HCT116 (cell line): ENCODE data around the gene KRIT1. TPM values are rescaled to one million over a fixed set of nuclear protein-coding genes. Genes with fewer than 3 reads are reported as not detected.

Source experiments
- ATAC-seq: fragments of 200-7000 bp; cut with Tn5 transposase; 2 replicates; pipeline ENCODE4 v1.9.1; 2020; ENCODE audit warnings: mild to moderate bottlenecking, moderate library complexity
- BruUV-seq: library from RNA; stranded (reverse); fragments of 400-500 nt; replicated peaks from 2 replicates; lab custom pipeline; 2021; lab: Mats Ljungman, UMichigan
- CTCF ChIA-PET: fragments of 300-600 bp; sonication (Branson Sonifier 250); formaldehyde crosslinking; loops from one replicate; lab custom pipeline; 2021; ENCODE audit warnings: antibody characterized with exemption; lab: Charles Lee
- POLR2A ChIA-PET: fragments of 300-600, 350-600 bp; sonication (Branson Sonifier 250); formaldehyde crosslinking; loops from one replicate; lab custom pipeline; 2021; ENCODE audit warnings: antibody characterized with exemption; lab: Charles Lee
- RAD21 ChIA-PET, 2 experiments: fragments of 300-600 bp; sonication (Branson Sonifier 250); formaldehyde crosslinking; loops; one replicate each; lab custom pipeline; 2023; ENCODE audit warnings: low total read pairs in 2 of 2; ENCODE audit not compliant: uncharacterized antibody in 2 of 2, unreplicated experiment in 2 of 2, low non-redundant PET in 1 of 2; lab: Charles Lee
- DNase-seq: peaks from one replicate; pipeline ENCODE4 v3.0.0-alpha.2; 2010; ENCODE audit warnings: low read depth, low spot score
- H2AFZ ChIP-seq: fragments of 200-600 bp; shearing (Covaris generic), sonication (generic); 2 replicates; pipeline ENCODE4 v1.6.1; 2017; ENCODE audit warnings: low read depth, mixed run types, mixed read lengths, antibody characterized with exemption, low read length; ENCODE audit not compliant: poor library complexity, severe bottlenecking
- H3K27ac ChIP-seq: 2 replicates; pipeline ENCODE4 v1.5.1; 2012; ENCODE audit warnings: low read depth, low read length
- H3K27me3 ChIP-seq: fragments of 200-600 bp; sonication (generic); 2 replicates; pipeline ENCODE4 v1.6.1; 2016; ENCODE audit warnings: mixed run types, low read length, mixed read lengths; ENCODE audit not compliant: insufficient read depth
- H3K36me3 ChIP-seq, 2 experiments: fragments of 200-500 bp in 1 of 2; fragments of 200-600 bp in 1 of 2; sonication (Bioruptor generic) in 1 of 2; sonication (generic) in 1 of 2; 2 replicates each; pipeline versions ENCODE4 v1.5.1 to v1.6.1; 2014 to 2016; ENCODE audit warnings: low read length in 2 of 2, inconsistent platforms in 1 of 2, mixed read lengths in 1 of 2, mixed run types in 1 of 2; ENCODE audit not compliant: insufficient read depth in 2 of 2, control insufficient read depth in 1 of 2
- H3K4me1 ChIP-seq, 2 experiments: fragments of 200-600 bp in 1 of 2; sonication (generic) in 1 of 2; 2 replicates each; pipeline versions ENCODE4 v1.5.1 to v1.6.1; 2012 to 2017; ENCODE audit warnings: low read length in 2 of 2, inconsistent platforms in 1 of 2, mild to moderate bottlenecking in 1 of 2, mixed read lengths in 1 of 2, mixed run types in 1 of 2, moderate library complexity in 1 of 2; ENCODE audit not compliant: insufficient read depth in 2 of 2, control insufficient read depth in 1 of 2
- H3K4me2 ChIP-seq: fragments of 200-600 bp; sonication (generic); 2 replicates; pipeline ENCODE4 v1.6.1; 2017; ENCODE audit warnings: mixed run types, low read length, mixed read lengths
- H3K4me3 ChIP-seq, 2 experiments: fragments of 200-600 bp in 1 of 2; sonication (generic) in 1 of 2; replicated peaks in 1 of 2; 2 replicates each; pipeline ENCODE4 v1.5.1; 2011 to 2016; ENCODE audit warnings: low read length in 2 of 2, control low read depth in 1 of 2, low read depth in 1 of 2, mild to moderate bottlenecking in 1 of 2, mixed read lengths in 1 of 2, mixed run types in 1 of 2
- H3K79me2 ChIP-seq: fragments of 200-600 bp; sonication (generic); 2 replicates; pipeline ENCODE4 v1.6.1; 2017; ENCODE audit warnings: mild to moderate bottlenecking, mixed run types, low read length, moderate library complexity, mixed read lengths; ENCODE audit not compliant: insufficient read depth
- H3K9ac ChIP-seq: fragments of 200-600 bp; sonication (generic); 2 replicates; pipeline ENCODE4 v1.6.1; 2016; ENCODE audit warnings: low read length, mixed read lengths
- H3K9me2 ChIP-seq: fragments of 200-600 bp; sonication (generic), shearing (Covaris generic); 2 replicates; pipeline ENCODE4 v1.6.1; 2017; ENCODE audit warnings: mixed run types, mild to moderate bottlenecking, moderate library complexity; ENCODE audit not compliant: insufficient read depth
- H3K9me3 ChIP-seq, 2 experiments: fragments of 200-500 bp in 1 of 2; fragments of 200-600 bp in 1 of 2; sonication (Bioruptor generic) in 1 of 2; sonication (generic) in 1 of 2; 2 replicates each; pipeline ENCODE4 v1.6.1; 2014 to 2017; ENCODE audit warnings: low read length in 2 of 2, mixed read lengths in 2 of 2, inconsistent platforms in 1 of 2, low read depth in 1 of 2, mild to moderate bottlenecking in 1 of 2, mixed run types in 1 of 2, moderate library complexity in 1 of 2; ENCODE audit not compliant: control insufficient read depth in 1 of 2, insufficient read depth in 1 of 2
- H4K20me1 ChIP-seq: fragments of 200-600 bp; sonication (generic), shearing (Covaris generic); 2 replicates; pipeline ENCODE4 v1.6.1; 2017; ENCODE audit warnings: mixed run types, mild to moderate bottlenecking, moderate library complexity; ENCODE audit not compliant: insufficient read depth
- CBX3 ChIP-seq: IDR thresholded peaks from 2 replicates; pipeline ENCODE4 v1.6.1; 2012; ENCODE audit warnings: low read depth
- CEBPB ChIP-seq: IDR thresholded peaks from 2 replicates; pipeline ENCODE4 v1.6.1; 2012; ENCODE audit warnings: low read depth
- EGR1 ChIP-seq: IDR thresholded peaks from 2 replicates; pipeline ENCODE4 v1.6.1; 2012; ENCODE audit warnings: low read depth
- ELF1 ChIP-seq: IDR thresholded peaks from 2 replicates; pipeline ENCODE4 v1.6.1; 2012; ENCODE audit warnings: low read depth, borderline replicate concordance
- EZH2phosphoT487 ChIP-seq: fragments of 200-600 bp; IDR thresholded peaks from 2 replicates; pipeline ENCODE4 v1.6.1; 2018; ENCODE audit warnings: antibody characterized with exemption, borderline replicate concordance
- FOSL1 ChIP-seq: IDR thresholded peaks from 2 replicates; pipeline ENCODE4 v1.6.1; 2012; ENCODE audit warnings: low read depth
- JUND ChIP-seq: IDR thresholded peaks from 2 replicates; pipeline ENCODE4 v1.6.1; 2012
- POLR2A ChIP-seq: IDR thresholded peaks from 2 replicates; pipeline ENCODE4 v1.7.0; 2011; ENCODE audit warnings: borderline replicate concordance; ENCODE audit not compliant: insufficient read depth, insufficient read length; ENCODE audit errors: extremely low read depth
- POLR2AphosphoS5 ChIP-seq: IDR thresholded peaks from 2 replicates; pipeline ENCODE4 v1.6.1; 2011; ENCODE audit warnings: mild to moderate bottlenecking, low read depth, low read length, moderate library complexity
- RAD21 ChIP-seq: IDR thresholded peaks from 2 replicates; pipeline ENCODE4 v1.6.1; 2012; ENCODE audit warnings: low read depth, mild to moderate bottlenecking
- SRF ChIP-seq: IDR thresholded peaks from 2 replicates; pipeline ENCODE4 v1.6.1; 2012; ENCODE audit warnings: low read depth
- YY1 ChIP-seq: IDR thresholded peaks from 2 replicates; pipeline ENCODE4 v1.6.1; 2011; ENCODE audit warnings: low read length, low read depth, moderate library complexity, mild to moderate bottlenecking; ENCODE audit not compliant: insufficient replicate concordance; ENCODE audit errors: extremely low read depth
- ZFX ChIP-seq: fragments of 450-650 bp; IDR thresholded peaks from 2 replicates; pipeline ENCODE4 v1.6.1; 2017
- intact Hi-C: fragments of 100-400 bp; cut with micrococcal nuclease; formaldehyde crosslinking; loops from 2 replicates; pipeline ENCODE4 v1.10.0; 2022
- total RNA-seq: library from RNA; stranded (reverse); gene quantifications from one replicate; pipeline ENCODE4 v1.2.1, GENCODE V29; 2021; ENCODE audit not compliant: unreplicated experiment
- TF ChIP-seq, protein P1 (sequence below): IDR thresholded peaks from 2 replicates; pipeline ENCODE4 v1.6.1; 2012
- TF ChIP-seq, protein P2 (sequence below): IDR thresholded peaks from 2 replicates; pipeline ENCODE4 v1.6.1; 2012; ENCODE audit warnings: low read depth
- TF ChIP-seq, protein P3 (sequence below), 3 experiments: fragments of 200-600 bp in 1 of 3; sonication (generic) in 1 of 3; IDR thresholded peaks in 2 of 3; conservative IDR thresholded peaks in 1 of 3; 2 replicates each; pipeline ENCODE4 v1.5.1; 2012 to 2017; ENCODE audit warnings: low read depth in 2 of 3, low read length in 2 of 3, antibody characterized with exemption in 1 of 3, borderline replicate concordance in 1 of 3, control low read depth in 1 of 3, mild to moderate bottlenecking in 1 of 3, mixed read lengths in 1 of 3, mixed run types in 1 of 3, moderate library complexity in 1 of 3; ENCODE audit not compliant: insufficient read depth in 1 of 3

Gene KRIT1
- total RNA-seq, 1 experiment from 2014 or later: 32.4 TPM

DNA sequence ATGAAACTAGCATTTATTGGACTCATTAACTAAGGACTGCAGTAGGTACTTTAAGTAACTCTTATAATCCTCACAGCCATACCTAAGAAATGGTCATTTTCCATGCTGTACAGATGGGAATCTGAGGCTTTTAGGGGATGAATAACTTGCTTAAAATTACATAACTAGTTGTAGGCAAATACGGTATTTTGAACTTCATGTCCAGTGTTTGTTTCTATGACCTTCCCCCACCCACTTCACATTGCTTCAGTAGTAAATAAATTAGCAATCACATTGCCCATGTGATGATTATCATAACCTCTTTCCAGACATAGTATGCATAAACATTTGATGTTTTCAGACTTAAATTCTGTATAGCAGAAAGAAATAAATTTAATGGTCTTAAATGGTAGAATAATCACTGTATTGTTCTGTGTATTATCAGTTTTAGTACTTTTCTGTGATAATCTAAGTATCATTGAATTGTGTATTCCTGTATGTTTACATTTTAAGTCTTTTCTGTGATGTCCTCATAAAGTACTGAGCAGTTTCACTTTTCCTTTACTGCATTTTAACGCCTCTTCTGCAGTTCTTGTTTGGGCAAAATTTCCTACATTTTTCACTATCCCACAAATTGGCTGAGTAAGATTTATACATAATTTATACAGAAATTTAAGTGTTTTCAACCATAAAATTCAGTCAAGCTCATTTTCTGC, 48.3 kb upstream of the KRIT1 start:
- no peaks in the 10 kb centered on the region for H3K9me3 ChIP-seq
- H3K4me1 ChIP-seq: peaks cover 0 to 3% of the 10 kb centered on the region in 2 experiments; a peak in 1 of 4 replicates
- no peak overlapping the region for H2AFZ ChIP-seq
- H3K4me2 ChIP-seq: no peak overlapping the region
- RAD21 ChIA-PET: no interaction called here
- peaks cover 30% of the 10 kb centered on the region for H3K79me2 ChIP-seq
- no peak for ATAC-seq
- no peaks in the 10 kb centered on the region for H3K27me3 ChIP-seq
- BruUV-seq: no TSS peak
- intact Hi-C loops: no loop called here
- no peak overlapping the region for H3K9ac ChIP-seq
- no peaks in the 10 kb centered on the region; the same call in 1 of the 2 replicates for H4K20me1 ChIP-seq
- H3K4me3 ChIP-seq: no peak overlapping the region
- no peaks in the 10 kb centered on the region for H3K9me2 ChIP-seq
- H3K36me3 ChIP-seq: 0 out of 4 replicates have a peak, but pooled peaks cover 0 to 2% of the 10 kb centered on the region in 2 experiments
- no peak for DNase-seq
- TF ChIP-seq EGR1: no peak
- TF ChIP-seq, all 23 proteins: peak for 0
- no peak overlapping the region for H3K27ac ChIP-seq
- CTCF ChIA-PET: no interaction called here
- POLR2A ChIA-PET: no interaction called here

DNA sequence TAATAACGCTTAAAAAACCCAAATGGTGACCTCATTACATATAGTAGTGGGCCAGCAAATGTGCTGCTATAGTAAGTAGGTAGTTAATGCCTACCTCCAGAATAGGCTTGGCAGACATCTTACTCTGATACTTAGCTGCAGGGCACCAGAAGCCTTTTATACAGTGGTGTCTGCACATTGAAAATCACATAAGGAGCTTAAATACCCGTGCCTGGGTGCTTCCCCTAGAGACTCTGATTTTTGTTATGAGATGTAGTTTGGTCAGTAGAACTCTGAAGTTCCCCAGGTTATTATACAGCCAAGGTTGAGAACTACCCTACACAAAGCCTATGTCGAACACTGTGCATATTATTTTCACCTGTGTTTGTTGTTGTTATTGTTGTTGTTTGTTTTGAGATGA, 47.3 kb upstream of the KRIT1 start:
- BruUV-seq: no TSS peak
- Histone ChIP-seq H3K4me2 (no peak overlapping the region), H3K9me3 (no peaks in the 10 kb centered on the region), H3K36me3 (no peaks in the 10 kb centered on the region), H2AFZ (no peak overlapping the region), H3K9ac (no peak overlapping the region), H4K20me1 (no peaks in the 10 kb centered on the region; the same call in 1 of the 2 replicates), H3K9me2 (no peaks in the 10 kb centered on the region), H3K27ac (no peak overlapping the region), H3K27me3 (no peaks in the 10 kb centered on the region), H3K4me1 (peaks cover 0 to 3% of the 10 kb centered on the region in 2 experiments; a peak in 1 of 4 replicates), H3K4me3 (no peak overlapping the region), H3K79me2 (peaks cover 30% of the 10 kb centered on the region)
- ChIA-PET RAD21 (no interaction called here), POLR2A (no interaction called here), CTCF (no interaction called here)
- DNase-seq: no peak
- ATAC-seq: no peak
- intact Hi-C loops: no loop called here
- TF ChIP-seq, protein P1, sequence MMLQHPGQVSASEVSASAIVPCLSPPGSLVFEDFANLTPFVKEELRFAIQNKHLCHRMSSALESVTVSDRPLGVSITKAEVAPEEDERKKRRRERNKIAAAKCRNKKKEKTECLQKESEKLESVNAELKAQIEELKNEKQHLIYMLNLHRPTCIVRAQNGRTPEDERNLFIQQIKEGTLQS: no peak
- no peak for TF ChIP-seq SRF
- TF ChIP-seq, protein P2, sequence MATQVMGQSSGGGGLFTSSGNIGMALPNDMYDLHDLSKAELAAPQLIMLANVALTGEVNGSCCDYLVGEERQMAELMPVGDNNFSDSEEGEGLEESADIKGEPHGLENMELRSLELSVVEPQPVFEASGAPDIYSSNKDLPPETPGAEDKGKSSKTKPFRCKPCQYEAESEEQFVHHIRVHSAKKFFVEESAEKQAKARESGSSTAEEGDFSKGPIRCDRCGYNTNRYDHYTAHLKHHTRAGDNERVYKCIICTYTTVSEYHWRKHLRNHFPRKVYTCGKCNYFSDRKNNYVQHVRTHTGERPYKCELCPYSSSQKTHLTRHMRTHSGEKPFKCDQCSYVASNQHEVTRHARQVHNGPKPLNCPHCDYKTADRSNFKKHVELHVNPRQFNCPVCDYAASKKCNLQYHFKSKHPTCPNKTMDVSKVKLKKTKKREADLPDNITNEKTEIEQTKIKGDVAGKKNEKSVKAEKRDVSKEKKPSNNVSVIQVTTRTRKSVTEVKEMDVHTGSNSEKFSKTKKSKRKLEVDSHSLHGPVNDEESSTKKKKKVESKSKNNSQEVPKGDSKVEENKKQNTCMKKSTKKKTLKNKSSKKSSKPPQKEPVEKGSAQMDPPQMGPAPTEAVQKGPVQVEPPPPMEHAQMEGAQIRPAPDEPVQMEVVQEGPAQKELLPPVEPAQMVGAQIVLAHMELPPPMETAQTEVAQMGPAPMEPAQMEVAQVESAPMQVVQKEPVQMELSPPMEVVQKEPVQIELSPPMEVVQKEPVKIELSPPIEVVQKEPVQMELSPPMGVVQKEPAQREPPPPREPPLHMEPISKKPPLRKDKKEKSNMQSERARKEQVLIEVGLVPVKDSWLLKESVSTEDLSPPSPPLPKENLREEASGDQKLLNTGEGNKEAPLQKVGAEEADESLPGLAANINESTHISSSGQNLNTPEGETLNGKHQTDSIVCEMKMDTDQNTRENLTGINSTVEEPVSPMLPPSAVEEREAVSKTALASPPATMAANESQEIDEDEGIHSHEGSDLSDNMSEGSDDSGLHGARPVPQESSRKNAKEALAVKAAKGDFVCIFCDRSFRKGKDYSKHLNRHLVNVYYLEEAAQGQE: no peak
- no peak for TF ChIP-seq EGR1
- no peak for TF ChIP-seq CBX3
- TF ChIP-seq ZFX: no peak
- no peak for TF ChIP-seq EZH2phosphoT487
- no peak for TF ChIP-seq RAD21
- TF ChIP-seq, protein P3, sequence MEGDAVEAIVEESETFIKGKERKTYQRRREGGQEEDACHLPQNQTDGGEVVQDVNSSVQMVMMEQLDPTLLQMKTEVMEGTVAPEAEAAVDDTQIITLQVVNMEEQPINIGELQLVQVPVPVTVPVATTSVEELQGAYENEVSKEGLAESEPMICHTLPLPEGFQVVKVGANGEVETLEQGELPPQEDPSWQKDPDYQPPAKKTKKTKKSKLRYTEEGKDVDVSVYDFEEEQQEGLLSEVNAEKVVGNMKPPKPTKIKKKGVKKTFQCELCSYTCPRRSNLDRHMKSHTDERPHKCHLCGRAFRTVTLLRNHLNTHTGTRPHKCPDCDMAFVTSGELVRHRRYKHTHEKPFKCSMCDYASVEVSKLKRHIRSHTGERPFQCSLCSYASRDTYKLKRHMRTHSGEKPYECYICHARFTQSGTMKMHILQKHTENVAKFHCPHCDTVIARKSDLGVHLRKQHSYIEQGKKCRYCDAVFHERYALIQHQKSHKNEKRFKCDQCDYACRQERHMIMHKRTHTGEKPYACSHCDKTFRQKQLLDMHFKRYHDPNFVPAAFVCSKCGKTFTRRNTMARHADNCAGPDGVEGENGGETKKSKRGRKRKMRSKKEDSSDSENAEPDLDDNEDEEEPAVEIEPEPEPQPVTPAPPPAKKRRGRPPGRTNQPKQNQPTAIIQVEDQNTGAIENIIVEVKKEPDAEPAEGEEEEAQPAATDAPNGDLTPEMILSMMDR (IDR thresholded peaks at IDR 0.05 in 2 of 3, conservative IDR thresholded peaks at IDR 0.05 in 1 of 3; ENCODE audit: borderline replicate concordance in 1 of 3, insufficient read depth in 1 of 3, low read depth in 2 of 3, low read length in 2 of 3): no peak
- no peak for TF ChIP-seq POLR2A
- no peak for TF ChIP-seq JUND
- TF ChIP-seq POLR2AphosphoS5: no peak
- TF ChIP-seq ELF1: no peak
- no peak for TF ChIP-seq FOSL1
- no peak for TF ChIP-seq YY1
- no peak for TF ChIP-seq CEBPB
